DMS79 treated with DMSO at 0.1 percent for 48 hours (cell line): ENCODE data around the gene VAMP5.

Source experiments
- DNase-seq: peaks from one replicate; lab custom pipeline; 2025; lab: John Stamatoyannopoulos, UW

Gene VAMP5

GRCh38 chr2:85635636-85636035 is 51.4 kb downstream of the VAMP5 start:
- DNase-seq, result no peak

- DNase-seq, result no peak
Observed at GRCh38 chr2:85642725-85643124, 58.5 kb downstream of the VAMP5 start.
